ENCODE data around the gene TARDBP.
"Not testable (repeated sequence)": the region's sequence is repeated elsewhere in the genome, so short reads cannot be mapped to it uniquely, and the experiment has no call there.

The TARDBP gene

GRCh38 chr1:11012260-11013159 is at the start of gene TARDBP:
TARDBP (plus strand) TSS chr1:11012654; CDS start chr1:11013728, 1,074 bp downstream.
- peak; percentile 63 for DNase-seq

DNA sequence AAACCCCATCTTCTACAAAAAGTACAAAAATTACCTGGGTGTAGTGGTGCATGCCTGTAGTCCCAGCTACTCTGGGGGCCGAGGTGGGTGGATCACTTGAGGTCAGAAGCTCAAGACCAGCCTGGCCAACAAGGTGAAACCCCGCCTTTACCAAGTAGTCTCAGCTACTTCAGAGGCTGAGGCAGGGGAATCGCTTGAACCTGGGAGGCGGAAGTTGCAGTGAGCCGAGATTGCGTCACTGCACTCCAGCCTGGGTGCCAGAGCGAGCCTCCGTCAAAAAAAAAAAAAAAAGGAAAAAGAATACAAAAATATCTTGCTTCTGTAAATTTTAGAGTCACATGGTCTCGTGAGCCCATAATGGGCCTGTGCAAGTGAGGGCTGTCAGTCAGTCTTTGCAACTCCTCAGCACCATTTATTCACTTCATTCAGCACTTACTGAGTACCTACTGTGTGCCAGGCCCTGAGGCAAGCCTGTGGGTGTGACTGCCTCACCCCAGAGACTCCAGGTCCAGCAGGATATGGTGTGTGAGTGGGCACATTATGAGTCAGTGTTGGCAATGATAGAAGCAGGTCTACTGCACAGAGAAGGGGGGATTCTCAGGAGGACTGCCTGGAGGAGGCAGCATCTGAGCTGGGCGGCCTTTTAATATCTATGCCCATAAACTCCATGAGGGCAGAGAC is 46.8 kb upstream of the TARDBP start:
- DNase-seq = no peak

DNA sequence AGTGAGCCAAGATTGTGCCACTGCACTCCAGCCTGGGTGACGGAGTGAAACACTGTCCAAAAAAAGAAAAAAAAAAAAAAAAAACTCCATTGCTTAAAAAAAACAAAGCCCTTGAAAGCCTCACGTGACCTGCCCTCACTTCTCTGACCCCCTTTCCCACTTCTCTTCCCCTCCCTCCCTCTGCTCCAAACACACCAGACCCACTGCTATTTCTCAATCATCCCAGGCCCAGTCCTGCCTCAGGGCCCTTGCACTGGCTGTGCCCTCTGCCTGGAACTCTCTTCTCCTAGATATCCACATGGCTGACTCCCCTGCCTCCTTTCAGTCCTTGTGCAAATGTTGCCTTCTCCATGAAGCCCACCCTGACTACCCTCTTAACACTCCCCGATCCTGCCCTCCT is 45.4 kb upstream of the TARDBP start:
- no peak for DNase-seq

- DNase-seq = peak; percentile 91
Measured at GRCh38 chr1:10968411-10968826, 44.0 kb upstream of the TARDBP start.

GRCh38 chr1:10969267-10969970 is 43.0 kb upstream of the TARDBP start:
- peak; percentile 96 for DNase-seq

DNA sequence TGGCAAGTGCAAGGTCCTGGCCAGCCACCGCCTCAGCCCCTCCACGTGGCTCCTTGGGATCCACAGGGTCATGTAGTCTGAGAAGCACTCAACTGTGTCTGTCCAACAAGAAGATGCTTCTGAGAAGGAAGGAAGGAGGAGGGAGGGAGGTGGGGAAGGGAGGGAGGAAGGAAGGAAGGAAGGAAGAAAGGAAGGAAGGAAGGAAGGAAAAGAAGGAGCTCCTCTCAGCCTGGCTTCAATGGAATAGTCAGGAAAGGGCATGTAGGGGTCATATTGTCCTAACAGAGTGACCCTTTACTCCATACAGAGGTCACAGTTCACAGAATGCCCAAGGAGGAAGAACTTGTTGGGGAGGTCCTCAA is 42.5 kb upstream of the TARDBP start:
- DNase-seq = no peak

DNA sequence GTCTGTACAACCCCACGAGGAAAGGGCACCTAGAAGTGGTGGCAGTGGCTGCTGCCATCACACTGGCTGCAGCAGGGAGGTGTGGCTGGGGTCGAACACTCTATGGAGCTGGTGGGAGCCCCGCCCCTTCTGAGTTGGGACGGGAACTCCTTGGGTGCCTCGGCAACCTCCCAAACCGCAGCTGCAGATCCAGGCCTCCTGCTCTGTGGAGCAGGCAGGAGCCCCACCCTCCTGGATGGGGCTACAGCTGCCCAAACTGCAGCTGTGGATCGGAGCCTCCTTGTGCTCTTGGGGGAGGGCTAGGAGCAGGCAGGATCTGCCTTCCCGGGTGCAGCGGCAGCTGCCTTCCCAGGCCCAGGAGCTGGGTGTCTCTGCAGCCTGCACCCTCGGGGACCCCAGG is 38.9 kb upstream of the TARDBP start:
- DNase-seq = no peak

DNA sequence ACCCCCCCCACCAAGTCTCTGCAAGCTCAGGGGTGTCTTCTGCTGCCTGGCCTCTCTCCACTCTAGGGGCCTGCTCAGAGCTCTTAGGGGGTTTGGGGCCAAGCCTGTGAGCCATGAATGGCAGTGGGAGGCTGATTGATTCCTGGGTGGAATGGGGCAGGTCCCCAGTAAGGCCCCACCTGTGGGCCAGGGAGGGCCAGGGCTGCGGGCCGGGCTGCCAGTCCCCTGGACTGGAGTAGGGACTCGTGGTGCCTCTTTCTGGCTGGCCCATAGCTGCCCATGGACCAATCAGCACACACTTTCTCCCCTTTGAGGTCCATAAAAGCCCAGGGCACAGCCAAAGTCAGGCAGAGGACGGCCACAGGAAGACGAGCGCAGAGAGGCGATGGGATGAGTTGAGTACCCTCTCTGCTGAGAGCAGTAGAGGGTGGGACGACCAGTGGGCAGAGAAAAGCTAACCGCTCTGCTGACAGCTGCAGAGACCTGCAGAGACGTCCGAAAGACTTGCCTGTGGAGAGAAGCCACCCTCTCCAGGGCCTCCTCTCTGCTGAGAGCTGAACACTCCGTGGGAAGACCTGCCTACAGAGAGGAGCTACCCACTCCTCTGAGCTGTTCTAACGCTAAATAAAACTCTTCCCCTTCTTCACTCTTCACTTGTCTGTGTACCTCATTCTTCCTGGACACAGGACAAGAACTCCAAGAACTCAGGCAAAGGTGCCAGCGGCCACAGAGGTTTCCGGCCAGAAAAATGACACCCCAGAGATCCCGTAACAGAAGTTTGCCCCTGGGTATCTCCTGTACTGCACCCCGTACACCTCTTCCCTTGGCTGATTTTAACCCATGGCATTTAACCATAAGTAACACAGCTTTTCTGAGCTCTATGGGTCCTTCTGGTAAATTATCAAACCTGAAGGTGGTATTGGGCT is 38.2 kb upstream of the TARDBP start:
- DNase-seq = no peak

- DNase-seq = no peak
Measured at GRCh38 chr1:10975567-10976326, 36.7 kb upstream of the TARDBP start.

GRCh38 chr1:10978719-10979118 is 33.7 kb upstream of the TARDBP start:
- no peak for DNase-seq

- no peak for DNase-seq
Measured at GRCh38 chr1:10979483-10979920, 33.0 kb upstream of the TARDBP start.

- no peak for DNase-seq
Measured at GRCh38 chr1:10980094-10980577, 32.3 kb upstream of the TARDBP start.

- no peak for DNase-seq
Measured at GRCh38 chr1:10980841-10981727, 31.4 kb upstream of the TARDBP start.

DNA sequence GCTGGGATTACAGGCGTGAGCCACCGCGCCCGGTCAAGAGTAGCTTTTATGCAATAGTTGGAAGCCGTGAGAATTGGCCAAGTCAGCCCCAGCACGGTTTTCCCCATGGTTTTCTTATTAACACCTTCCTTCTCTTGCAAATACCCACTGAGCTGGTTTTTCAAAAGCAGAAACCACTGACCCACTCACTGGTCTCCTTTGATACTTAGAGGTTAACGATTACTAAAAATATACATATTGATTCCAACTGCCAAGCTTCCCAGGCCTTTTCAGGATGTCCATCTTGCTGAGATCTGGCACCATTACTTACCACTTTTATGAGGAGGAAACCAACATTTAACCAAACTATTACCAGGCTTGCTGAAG is 25.9 kb upstream of the TARDBP start:
- no peak for DNase-seq

DNA sequence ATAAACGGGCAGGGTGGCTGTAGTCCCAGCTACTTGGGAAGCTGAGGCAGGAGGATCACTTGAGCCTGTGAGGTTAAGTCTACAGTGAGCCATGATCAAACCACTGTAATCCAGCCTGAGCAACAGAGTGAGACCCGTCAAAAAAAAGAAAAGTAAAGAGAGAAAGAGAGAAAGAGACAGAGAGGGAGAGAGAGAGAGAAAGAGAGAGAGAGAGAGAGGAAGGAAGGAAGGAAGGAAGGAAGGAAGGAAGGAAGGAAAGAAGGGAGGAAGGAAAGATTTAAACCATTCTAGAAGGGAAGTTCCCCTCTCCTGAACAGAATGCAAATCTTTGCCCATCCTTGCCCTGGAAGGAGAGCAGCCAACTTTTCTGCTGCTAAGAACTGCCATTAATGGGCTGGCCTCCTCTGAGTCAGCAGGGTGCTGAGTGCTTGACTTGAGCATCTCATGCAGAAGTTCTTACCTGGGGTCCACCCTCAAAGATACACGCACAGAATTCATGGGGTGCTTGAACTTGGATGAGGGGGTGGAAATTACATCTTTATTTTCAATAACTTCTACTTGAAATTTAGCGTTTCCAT is 24.5 kb upstream of the TARDBP start:
- DNase-seq = no peak

DNA sequence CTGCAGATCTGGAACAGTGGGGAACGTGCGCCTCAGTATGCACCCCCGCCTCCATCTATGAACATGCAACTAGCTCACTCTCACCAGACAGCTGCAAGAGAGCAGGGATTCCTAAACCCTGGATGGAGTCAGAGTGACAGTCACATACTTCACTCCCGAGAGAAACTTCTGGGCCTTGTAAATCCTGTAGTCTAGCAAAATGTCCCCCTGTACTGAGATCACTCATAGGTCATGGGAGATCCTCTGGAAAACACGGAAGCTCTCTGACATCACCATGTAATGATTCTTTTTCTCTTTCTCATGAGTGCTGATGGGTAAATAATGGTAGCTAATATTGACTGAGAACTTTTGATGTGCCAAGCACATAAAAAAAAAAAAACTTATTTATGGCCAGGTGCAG is 23.4 kb upstream of the TARDBP start:
- DNase-seq = no peak

- DNase-seq = not testable (repeated sequence)
Measured at GRCh38 chr1:10989920-10990516, 22.4 kb upstream of the TARDBP start.

GRCh38 chr1:10990828-10991227 is 21.6 kb upstream of the TARDBP start:
- no peak for DNase-seq

- not testable (repeated sequence) for DNase-seq
Measured at GRCh38 chr1:10992004-10992403, 20.4 kb upstream of the TARDBP start.

GRCh38 chr1:10992864-10993263 is 19.6 kb upstream of the TARDBP start:
- no peak for DNase-seq

Data from NCI-H187 treated with DMSO at 0.1 percent for 48 hours (cell line).